Activated CD4-positive, CD25-positive, alpha-beta regulatory T cell treated with anti-CD3 and anti-CD28 coated beads, Interleukin-2, amount 50 U/mL, for 16 hours (primary cell): ENCODE results near the gene KCTD17.
A peak's percentile ranks its signal among the peaks of the same experiment; 100 is the strongest.
"Not testable (repeated sequence)": the region's sequence is repeated elsewhere in the genome, so short reads cannot be mapped to it uniquely, and the experiment has no call there.

Experiments
- DNase-seq: peaks from one replicate; pipeline ENCODE4 v3.0.0-alpha.2; 2020; ENCODE audit warnings: low read depth, low spot score

Gene KCTD17

GRCh38 chr22:37060801-37061610 lies 9.5 kb downstream of the KCTD17 start:
- DNase-seq, result no peak

- no peak for DNase-seq
Measured at GRCh38 chr22:37061611-37062375, 10.3 kb downstream of the KCTD17 start.

- DNase-seq, result no peak
Measured at GRCh38 chr22:37062376-37062675, 10.8 kb downstream of the KCTD17 start.

GRCh38 chr22:37062702-37063381 lies 11.3 kb downstream of the KCTD17 start:
- DNase-seq, result no peak

GRCh38 chr22:37063431-37064420 lies 12.2 kb downstream of the KCTD17 start:
- no peak for DNase-seq

- DNase-seq, result no peak
Measured at GRCh38 chr22:37064553-37064952, 13.0 kb downstream of the KCTD17 start.

- DNase-seq, result no peak
Measured at GRCh38 chr22:37065180-37065579, 13.6 kb downstream of the KCTD17 start.

- DNase-seq, result no peak
Measured at GRCh38 chr22:37065961-37066360, 14.4 kb downstream of the KCTD17 start.

- DNase-seq, result no peak
Measured at GRCh38 chr22:37067428-37067827, 15.9 kb downstream of the KCTD17 start.

GRCh38 chr22:37068859-37069258 lies 17.3 kb downstream of the KCTD17 start:
- no peak for DNase-seq

- DNase-seq, result no peak
Measured at GRCh38 chr22:37069319-37069718, 17.8 kb downstream of the KCTD17 start.

GRCh38 chr22:37069719-37070118 lies 18.2 kb downstream of the KCTD17 start:
- no peak for DNase-seq

GRCh38 chr22:37070334-37070733 lies 18.8 kb downstream of the KCTD17 start:
- DNase-seq, result no peak

- DNase-seq, result no peak
Measured at GRCh38 chr22:37070744-37071143, 19.2 kb downstream of the KCTD17 start.

GRCh38 chr22:37071850-37072592 lies 20.5 kb downstream of the KCTD17 start:
- not testable (repeated sequence) for DNase-seq

- DNase-seq, result no peak
Measured at GRCh38 chr22:37072673-37073072, 21.1 kb downstream of the KCTD17 start.

GRCh38 chr22:37074537-37074936 lies 23.0 kb downstream of the KCTD17 start:
- no peak for DNase-seq

GRCh38 chr22:37075046-37075445 lies 23.5 kb downstream of the KCTD17 start:
- no peak for DNase-seq

GRCh38 chr22:37075822-37076433 lies 24.4 kb downstream of the KCTD17 start:
- no peak for DNase-seq

- peak; percentile 68 for DNase-seq
Measured at GRCh38 chr22:37077802-37078448, 26.4 kb downstream of the KCTD17 start.
